ENCODE results near the gene IGF2R.
"Not testable (repeated sequence)": the region's sequence is repeated elsewhere in the genome, so short reads cannot be mapped to it uniquely, and the experiment has no call there.

The IGF2R gene

DNA sequence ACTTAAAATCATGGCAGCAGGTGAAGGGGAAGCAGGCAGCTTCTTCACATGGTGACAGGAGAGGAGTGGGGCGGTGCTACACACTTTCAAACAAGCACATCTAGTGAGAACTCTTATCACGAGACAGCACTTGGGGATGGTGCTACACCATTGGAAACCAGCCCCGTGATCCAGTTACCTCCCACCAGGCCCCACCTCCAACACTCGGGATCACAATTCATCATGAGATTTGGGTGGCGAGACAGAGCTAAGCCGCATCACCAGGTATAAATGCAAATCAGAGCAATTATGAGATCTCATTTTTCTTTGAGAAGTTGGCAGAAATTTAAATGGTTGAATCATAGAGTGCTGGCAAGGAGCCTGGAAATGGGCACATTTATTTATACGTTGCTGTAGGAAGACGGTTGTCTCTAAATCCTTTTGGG lies 31.4 kb downstream of the IGF2R start:
- DNase-seq, result peak; percentile 54

DNA sequence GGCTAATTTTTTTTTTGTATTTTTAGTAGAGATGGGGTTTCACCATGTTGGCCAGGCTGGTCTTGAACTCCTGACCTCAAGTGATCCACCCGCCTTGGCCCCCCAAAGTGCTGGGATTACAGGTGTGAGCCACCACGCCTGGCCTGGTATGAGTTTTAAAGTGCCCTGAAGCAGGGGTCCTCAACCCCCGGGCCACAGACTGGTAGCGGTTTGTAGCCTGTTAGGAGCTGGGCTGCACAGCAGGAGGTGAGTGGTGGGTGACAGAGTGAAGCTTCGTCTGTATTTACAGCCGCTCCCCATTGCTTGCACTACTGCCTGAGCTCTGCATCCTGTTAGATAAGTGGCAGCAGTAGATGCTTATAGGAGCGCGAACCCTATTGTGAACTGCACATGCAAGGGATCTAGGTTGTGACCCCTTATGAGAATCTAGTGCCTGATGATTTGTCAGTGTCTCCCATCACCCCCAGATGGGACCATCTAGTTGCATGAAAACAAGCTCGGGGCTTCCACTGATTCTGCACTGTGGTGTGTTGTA lies 32.1 kb downstream of the IGF2R start:
- not testable (repeated sequence) for DNase-seq

DNA sequence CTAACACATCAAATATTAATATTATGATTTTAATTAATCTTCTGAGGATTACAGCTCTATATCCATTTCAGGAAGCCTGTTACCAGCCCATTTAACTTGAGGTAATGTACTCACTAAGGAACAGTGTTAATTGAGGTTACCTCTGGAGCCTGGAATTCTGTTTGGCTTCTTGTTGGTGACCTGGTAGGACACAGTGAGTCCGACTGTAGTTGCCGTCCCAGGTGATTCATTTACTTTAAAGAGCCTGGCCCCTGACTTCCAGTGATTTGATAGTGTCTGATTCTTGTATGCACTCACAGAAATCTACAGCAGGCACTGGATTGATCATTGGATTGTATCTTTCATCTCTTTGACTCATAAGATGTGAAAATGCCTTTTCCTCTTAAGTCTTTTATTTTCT lies 34.0 kb downstream of the IGF2R start:
- DNase-seq, result no peak

DNA sequence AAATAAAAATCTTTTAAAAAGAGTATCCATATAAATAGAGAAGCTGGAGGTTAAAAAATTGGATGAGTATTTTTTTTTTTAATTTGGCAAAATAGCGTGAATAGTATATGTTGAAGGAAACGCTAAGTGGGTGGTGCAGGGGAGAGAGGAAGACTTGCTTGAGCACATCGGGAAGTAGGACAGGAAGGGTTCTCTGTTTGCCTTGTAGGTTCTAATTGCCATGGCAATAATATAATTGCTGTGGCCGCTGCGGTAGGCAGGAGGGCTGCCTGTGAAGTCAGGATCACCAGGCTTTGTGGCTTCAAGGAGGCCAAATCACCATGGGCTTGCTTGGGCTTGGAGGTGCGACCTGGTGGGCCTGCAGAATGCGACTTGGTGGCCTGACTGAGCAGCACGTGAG lies 35.1 kb downstream of the IGF2R start:
- no peak for DNase-seq

DNA sequence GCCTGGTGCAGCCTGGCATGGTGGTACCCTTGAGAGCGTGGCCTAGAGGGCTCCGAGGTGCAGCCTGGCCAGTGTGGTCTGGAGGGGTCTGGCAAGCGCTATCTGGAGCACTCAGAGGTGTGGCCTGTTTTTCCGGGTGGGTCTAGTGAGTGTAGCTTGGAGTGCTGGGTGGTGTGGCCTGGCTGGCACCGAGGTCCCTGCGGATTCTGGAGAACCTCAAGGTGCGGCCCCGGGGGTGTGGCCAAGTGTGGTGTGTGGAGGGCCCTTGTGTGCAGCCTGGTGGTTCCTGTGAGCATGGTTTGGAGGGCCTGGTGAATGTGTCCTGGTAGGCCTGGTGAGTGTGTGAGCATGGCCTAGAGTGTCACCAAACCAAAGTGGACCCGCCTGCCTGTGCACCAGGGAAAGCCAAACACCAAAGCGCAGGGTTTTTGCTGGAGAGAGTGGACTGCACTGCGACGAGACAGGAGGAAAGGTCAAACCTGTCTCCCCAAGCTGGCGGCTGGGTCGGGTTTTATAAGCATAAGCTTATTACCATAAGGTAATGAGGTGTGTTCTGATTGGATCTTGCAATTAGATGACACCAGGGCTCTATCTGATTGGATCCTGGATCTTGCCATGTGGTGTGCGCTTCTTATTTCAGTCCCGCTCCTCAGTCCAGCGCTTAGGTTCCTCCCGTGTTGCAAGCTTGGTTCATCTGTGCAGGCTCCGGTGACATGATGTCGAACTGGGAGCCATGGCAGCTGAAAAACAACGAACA lies 35.7 kb downstream of the IGF2R start:
- no peak for DNase-seq

DNA sequence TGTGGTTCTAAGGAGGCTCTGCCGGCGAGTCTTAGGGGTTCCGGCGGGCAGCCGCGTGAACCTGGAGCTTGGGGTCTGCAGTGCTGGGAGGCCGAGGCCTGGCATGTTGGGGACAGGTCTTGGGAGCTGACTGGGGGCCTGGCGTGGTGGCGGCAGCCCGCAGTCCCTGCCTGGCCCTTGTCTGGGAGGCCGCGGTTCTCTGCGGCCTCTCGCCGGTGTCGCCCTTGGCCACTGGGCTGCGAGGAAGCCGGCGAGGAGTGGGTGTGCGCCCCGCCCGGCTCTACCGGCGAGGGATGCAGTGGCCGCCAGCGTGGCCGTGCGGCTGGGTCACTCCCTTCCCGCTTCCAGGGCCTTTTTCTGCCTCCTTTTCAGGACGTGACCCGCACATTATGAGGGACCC lies 36.3 kb downstream of the IGF2R start:
- no peak for DNase-seq

DNA sequence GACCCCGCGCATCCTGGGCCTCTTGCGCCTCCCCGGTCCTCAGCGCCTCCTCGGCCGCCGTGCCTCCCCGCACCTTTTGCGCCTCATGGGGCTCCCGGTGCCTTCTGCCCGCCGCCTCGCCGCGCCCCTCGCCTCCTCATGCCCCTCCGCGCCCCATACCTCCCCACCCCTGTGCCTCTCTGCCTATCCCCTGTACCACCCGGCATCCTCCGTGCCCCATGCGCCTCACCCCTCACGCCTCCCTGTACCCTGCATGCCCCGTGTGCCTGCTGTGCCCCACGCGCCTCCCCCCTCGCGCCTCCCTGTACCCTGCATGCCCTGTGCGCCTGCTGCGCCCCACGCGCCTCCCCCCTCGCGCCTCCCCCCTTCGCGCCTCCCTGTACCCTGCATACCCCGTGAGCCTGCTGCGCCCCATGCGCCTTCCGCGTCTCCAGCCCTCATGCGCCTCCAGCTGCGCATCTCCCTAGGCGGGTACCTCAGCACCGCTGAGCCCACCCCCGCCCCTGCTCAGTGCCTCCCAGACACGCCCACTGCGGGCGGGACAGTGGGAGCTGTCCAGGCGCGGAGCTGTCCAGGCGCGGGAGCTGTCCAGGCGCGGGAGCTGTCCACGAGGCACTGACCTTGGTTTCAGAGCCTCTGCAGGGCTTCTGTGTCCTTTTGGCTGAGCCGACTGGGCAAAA lies 37.1 kb downstream of the IGF2R start:
- no peak for DNase-seq

DNA sequence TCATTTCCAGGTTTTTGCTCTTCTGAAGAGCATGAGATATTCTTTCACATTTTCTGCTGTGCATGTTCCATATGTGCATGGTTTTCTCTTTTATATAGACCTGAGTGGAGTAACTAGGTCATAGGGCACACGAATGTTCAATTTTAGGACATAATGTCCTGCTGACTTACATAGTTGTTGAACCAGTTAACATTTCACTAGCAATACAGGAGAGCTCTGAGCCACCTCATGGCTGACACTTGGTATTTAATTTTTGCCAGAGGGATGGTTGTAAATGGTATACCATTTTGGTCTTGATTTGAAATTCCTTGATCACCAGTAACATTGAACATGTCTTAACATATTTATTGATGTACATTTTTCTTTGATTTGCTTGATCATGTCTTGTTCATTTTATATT lies 38.3 kb downstream of the IGF2R start:
- no peak for DNase-seq

DNA sequence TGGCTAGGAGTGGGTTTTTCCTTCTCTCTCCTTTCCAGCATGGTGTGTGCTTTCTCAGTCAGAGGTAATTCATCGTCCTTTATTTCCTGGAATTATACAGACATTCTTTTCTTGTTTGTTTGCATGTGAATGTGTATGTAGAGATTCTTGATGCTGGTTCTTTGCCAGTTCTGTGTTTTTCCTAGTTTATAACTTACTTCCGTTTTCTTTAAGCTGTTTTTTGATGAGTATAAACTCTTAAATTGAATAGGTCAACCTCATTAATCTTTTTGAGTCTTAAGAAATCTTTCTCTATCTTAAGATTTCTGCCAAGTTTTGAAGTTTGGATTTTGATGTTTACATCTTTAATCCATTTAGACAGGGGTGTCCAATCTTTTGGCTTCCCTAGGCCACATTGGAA lies 38.7 kb downstream of the IGF2R start:
- no peak for DNase-seq

DNA sequence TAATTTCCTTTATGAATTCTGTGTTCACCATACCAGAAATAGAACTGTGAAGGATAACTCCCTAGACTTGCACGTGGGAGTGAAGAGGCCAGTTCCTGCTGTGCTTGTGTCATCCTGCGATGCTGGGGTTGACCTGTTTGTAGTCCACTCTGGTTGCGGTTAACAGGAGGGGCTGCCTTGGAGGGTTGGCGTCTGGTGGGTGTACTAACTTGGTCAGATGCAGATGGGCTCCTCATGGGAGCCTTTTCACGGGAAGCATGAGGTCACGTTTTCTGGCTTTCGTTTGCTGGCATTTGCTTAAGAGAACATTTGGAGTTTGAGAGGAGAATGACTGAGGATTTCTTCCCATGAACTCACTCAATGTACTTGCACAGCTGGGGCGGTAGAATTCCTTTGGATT lies 41.2 kb downstream of the IGF2R start:
- DNase-seq, result no peak

DNA sequence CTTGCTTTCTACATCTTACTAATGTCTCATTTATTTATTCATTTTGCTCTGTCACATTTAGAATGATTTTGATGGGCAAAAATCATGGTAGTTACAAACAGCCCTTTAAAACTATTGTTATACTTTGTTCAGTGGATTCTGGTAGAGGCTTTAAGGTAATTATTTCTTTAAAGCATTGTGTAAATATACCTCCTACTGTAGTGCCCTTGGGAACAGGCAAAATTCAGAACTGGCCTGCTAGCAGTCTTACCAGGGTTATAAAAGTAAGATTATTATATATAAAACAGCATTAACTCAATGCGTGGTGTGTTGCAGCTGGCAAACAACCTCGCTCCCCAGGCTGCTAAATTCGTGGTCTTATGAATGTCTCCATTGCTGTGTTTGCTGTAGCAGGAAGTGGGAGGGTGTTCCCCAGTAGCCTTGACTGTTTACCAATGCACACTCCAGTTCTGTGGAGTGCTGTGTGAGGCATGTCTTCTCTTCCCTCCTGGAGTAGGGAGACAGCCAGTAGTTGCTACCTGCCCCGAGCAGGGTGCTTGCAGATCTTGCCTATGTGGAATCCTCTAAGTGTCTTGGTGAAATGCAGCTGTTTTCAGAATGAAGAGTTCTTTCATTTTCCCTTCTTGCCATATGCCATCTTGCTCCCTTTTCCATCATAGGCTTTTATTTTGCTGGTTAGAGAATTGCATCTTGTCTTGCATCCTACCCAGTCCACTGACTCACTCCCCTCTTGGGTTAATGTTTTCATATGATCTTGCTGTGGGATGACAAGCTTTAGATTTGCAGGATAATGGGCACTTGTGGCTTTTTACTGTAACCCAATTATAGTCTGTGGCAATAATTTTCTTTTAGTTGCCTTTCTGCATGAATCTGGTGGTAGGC lies 45.3 kb downstream of the IGF2R start:
- no peak for DNase-seq

DNA sequence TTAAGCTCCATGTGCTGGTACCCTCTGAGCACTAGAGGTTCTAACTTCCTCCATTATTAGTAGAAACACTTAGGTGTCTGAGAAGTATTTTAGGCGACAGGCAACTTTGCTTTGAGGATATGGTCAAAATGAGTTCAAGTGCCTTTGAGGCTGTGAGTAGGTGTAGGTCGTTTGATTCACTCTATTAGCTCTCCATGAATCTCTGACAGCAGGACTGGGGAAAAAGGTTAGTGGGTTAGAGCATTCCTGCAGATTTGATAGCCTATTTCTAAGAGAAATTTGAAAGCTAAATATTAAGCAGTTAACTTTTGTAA lies 45.9 kb downstream of the IGF2R start:
- DNase-seq, result no peak

DNA sequence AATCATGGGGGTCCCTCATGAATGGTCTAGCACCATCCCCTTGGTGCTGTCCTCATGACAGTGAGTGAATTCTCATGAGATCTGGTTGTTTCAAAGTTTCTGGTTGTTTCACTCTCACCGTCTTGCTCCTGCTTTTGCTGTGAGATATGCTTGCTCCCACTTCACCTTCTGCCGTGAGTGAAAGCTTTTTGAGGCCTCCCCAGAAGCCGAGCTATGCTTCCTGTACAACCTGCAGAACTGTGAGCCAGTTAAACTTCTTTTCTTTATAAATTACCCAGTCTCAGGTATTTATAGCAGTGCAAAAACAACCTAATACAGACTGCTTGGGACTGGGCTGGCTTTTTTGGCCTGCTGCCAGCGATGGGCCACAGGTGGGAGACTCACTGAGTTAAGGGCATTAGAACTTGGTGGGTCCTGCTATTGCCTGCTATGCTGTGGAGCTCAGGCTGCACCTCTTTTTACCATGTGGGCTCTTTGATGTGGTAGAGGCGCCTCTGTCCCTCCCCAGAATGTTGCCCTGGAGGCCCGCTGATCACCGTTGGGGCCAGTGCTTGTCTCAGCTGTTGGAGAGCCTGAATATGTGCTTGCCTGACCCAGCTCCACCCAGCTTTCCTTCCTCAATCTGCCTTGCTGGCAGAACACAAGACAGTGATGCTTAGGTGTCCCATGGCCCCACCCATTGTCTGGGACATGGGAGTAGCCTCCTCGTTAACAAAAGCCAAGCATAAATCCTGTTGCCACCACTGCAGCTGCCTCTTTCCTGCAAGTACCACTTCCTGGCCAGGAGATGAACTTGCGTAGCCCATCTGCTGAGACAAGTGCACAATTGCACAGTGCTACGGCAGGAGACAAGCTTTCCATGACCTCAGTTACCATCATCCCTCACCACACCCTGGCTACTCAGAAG lies 47.1 kb downstream of the IGF2R start:
- DNase-seq, result no peak

DNA sequence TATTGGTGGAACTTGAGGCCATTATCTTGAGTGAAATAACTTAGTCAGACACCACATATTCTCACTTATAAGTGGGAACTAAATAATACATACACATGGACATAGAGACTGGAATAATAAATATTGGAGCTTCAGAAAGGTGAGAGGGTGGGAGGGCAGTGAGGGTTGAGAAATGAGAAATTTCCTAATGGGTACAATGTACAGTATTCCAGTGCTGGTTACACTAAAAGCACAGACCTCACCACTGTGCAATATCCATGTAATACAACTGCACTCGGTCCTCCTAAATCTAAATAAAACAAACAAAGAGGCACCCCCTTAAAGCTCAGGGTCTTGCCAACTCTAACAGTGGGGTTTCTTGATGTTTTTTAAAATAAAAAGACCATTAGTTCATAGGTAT lies 53.2 kb downstream of the IGF2R start:
- no peak for DNase-seq

DNA sequence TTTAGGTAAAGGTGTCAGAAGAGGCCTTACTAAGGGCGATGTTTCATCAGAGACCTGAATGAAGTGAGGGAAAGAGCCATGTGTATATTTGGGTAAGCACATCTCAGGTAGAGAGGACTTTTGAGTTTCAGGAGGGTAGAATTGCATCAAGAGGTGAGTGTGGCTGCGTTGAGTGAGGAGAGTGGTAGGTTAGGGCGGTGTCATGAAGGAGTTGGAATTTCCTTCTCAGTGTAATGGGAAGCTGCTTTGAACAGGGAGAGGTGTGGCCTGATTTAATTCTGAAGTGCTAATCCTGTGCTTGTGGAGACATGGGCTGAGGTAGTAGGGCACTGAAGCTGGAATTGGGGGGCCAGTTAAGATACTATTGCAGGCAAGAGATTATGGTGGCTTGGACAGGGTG lies 53.9 kb downstream of the IGF2R start:
- DNase-seq, result no peak

DNA sequence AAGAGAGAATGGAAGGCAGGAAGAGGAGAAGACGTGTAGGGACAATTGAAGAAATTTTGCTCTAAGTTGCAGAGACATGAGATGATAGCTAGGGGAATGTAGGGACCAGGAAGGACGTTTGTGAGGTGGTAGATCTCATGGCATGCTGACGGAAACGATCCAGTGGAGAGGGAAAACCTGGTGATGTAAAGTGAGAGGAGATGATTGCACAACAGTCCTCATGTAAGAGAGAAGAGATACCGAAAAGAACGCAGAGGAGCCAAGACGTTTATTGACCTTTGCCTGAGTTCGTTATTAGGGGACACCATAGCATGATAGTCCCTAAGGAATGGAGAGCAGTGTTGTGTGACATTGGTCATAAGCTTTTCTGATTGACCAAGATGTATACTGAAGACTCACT lies 55.3 kb downstream of the IGF2R start:
- no peak for DNase-seq

DNA sequence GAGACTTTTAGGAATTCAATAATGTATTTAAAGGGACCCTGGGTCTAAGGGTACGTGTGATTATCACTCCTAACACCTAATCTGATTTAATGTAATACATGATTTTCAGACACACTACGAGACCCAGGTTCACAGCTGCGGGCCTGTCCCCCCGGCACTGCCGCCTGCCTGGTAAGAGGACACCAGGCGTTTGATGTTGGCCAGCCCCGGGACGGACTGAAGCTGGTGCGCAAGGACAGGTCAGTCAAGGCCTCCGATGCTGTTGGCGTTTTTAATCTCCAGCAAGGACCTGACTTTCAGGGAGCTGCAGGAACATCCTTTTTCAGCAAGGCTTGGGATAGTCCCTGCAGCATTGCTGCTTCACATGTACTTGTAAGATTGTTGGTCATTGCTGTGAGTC lies 58.2 kb downstream of the IGF2R start:
- DNase-seq, result no peak

DNA sequence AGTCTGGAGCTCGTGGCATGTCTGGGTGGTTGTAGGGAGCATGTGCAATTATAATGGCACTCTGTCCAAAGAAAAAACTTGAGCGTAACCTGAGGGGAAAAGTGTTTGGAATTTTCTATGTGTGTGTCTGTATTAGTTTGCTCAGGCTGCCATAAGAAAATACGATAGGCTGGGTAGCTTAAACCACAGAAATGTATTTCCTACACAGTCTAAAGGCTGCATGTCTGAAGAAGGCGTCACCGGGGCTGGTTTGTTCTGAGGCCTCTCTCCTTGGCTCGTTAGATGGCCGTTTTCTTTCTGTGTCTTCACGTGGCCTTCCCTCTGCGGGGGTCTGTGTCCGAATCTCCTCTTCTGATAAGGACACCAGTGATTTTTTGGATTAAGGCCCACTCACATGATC lies 59.0 kb downstream of the IGF2R start:
- no peak for DNase-seq

DNA sequence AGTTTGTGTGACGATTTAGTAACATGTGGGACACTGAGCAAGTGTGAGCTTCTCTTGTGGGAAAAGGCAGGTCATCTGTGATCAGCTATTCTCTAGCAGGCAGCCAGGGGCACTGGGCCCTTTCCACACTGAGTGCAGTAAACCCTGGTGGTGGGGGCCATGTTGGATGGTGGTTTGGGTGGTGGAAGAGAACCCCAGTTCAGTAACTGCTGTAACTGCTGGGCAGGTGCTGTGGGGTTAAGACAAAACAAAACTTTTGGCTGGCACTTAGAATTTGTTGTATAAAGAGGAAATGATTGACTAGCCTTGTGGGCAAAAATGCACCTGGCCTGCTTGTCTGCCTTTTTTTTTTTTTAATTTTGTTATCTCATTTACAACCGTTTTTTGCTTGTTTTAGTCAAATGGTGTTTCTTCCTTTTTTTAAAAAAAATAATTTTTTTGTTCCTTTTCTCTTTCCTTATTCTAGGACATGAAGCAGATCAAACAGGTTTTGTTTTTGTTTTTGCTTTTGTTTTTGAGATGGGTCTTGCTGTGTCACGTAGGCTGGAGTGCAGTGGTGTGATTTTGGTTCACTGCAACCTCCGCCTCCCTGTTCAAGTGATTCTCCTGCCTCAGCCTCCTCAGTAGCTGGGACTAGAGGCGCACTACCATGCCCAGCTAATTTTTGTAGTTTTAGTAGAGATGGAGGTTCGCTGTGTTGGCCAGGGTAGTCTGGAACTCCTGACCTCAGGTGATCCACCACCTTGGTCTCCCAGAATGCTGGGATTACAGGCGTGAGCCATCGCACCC lies 59.8 kb downstream of the IGF2R start:
- no peak for DNase-seq

DNA sequence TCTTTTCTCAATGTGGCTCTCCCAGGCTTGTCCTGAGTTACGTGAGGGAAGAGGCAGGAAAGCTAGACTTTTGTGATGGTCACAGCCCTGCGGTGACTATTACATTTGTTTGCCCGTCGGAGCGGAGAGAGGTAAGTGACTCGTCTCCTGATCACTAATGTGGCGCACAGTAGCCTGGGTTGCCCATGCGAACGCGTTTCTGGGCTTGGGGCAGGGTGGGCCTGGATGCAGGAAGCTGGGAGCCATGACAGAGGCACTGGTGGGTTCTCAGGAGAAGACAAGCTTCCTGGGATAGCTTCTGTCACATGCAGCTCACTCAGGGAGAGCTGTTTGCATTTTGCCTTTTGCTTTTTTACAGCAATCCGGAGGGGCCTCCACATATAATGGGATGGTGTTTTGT lies 60.6 kb downstream of the IGF2R start:
- DNase-seq, result no peak

DNA sequence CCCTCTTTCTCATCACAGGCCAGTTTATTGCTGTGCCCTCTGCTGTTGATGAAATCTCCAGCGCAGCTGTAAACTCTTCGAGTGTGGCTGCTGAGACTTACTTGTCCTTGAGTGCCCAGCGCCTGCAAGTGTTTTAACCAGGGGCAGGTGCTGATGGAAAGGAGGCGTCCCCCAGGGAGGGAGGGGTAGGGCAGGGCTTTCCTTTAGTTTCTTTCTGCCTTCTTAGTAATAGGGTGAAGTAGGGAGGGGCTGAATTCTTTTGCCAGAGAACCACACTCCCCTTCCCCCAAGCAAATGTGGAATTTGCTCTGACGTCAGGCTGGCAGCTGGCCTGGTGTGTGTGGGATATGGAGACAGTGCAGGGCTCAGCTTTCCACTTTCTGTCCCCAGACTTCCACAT lies 61.2 kb downstream of the IGF2R start:
- DNase-seq, result no peak

DNA sequence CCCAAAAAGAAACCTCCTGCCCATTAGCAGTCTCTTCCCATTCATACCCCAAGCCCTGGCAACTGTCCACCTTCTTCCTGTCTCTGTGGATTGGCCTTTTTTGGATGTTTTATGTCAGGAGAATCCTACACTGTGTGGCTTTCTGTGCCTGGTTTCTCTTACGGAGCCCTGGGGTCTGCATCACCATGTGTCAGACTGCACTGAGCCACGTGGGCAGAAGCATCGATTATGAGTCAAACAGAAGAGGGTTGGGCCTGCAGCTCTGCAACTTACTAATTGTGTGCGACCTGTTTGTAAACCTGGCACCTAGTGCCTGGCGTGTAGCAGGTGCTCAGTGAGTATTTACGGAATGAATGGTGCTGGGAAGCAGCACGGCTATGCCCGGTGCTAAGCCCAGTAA lies 62.6 kb downstream of the IGF2R start:
- DNase-seq, result no peak
